ENCODE data around the gene CNTRL.

GRCh38 chr9:121120386-121120785 is 45.6 kb downstream of the CNTRL start:
- TF ChIP-seq CTCF (IDR thresholded peaks at IDR 0.05; ENCODE audit: low read length) (no peak), EZH2 (IDR thresholded peaks at IDR 0.05; ENCODE audit: borderline replicate concordance, low read length) (no peak)

Data from OCI-LY1 (cell line).